Naive thymus-derived CD8-positive, alpha-beta T cell (primary cell): ENCODE measurements around the gene NEURL1. TPM values are rescaled to one million over a fixed set of nuclear protein-coding genes. Genes with fewer than 3 reads are reported as not detected.
"Not testable (repeated sequence)": the region's sequence is repeated elsewhere in the genome, so short reads cannot be mapped to it uniquely, and the experiment has no call there.

Experiments
- ATAC-seq, 2 donors: fragments of 150-1000 bp; cut with Tn5 transposase in 1 of 2; sonication (Bioruptor Pico), chemical (Tn5 transposase) in 1 of 2; 1 replicate in 1 of 2; 2 replicates in 1 of 2; pipeline ENCODE4 v1.10.0; 2021; ENCODE audit warnings: mild to moderate bottlenecking in 2 of 2, moderate library complexity in 2 of 2
- POLR2A ChIA-PET: fragments of 350-600 bp; sonication (Branson Sonifier 250); formaldehyde crosslinking; loops from one replicate; lab custom pipeline; 2021; ENCODE audit warnings: antibody characterized with exemption; lab: Charles Lee
- DNase-seq, 10 donors: peaks; one replicate each; pipeline versions ENCODE4 v3.0.0 to v3.0.0-alpha.2; 2020 to 2022
- H3K27ac Mint-ChIP-seq, 10 donors: one replicate each; pipeline ENCODE4 v1.8.0; 2020 to 2022; ENCODE audit warnings: mild to moderate bottlenecking in 10 of 10, mixed read lengths in 10 of 10, moderate library complexity in 4 of 10, inconsistent platforms in 1 of 10
- H3K27me3 Mint-ChIP-seq, 5 donors: one replicate each; pipeline ENCODE4 v1.8.0; 2021 to 2022; ENCODE audit warnings: mixed read lengths in 5 of 5
- H3K36me3 Mint-ChIP-seq, 3 donors: one replicate each; pipeline ENCODE4 v1.8.0; 2020 to 2022; ENCODE audit warnings: mixed read lengths in 3 of 3, mild to moderate bottlenecking in 2 of 3, inconsistent platforms in 1 of 3
- H3K4me1 Mint-ChIP-seq, 4 donors: one replicate each; pipeline ENCODE4 v1.8.0; 2021 to 2022; ENCODE audit warnings: mixed read lengths in 4 of 4
- H3K4me3 Mint-ChIP-seq, 10 donors: one replicate each; pipeline ENCODE4 v1.8.0; 2020 to 2022; ENCODE audit warnings: mild to moderate bottlenecking in 10 of 10, mixed read lengths in 10 of 10, moderate library complexity in 6 of 10, inconsistent platforms in 1 of 10
- H3K9me3 Mint-ChIP-seq, 9 donors: one replicate each; pipeline ENCODE4 v1.8.0; 2020 to 2022; ENCODE audit warnings: mixed read lengths in 9 of 9, mild to moderate bottlenecking in 3 of 9, inconsistent platforms in 1 of 9, moderate library complexity in 1 of 9
- polyA plus RNA-seq, 3 donors: library from polyadenylated mRNA; unstranded; fragments of 300-500 nt; fragmentation: Illumina TruSeq; gene quantifications; one replicate each; pipeline ENCODE4 v1.2.3, GENCODE V29; 2021
- total RNA-seq, 8 experiments: library from RNA in 2 of 8; stranded (reverse) in 2 of 8; gene quantifications; one replicate each; pipeline ENCODE4 v1.2.3 and lab custom pipeline; 2021 to 2026

The NEURL1 gene
- total and polyA plus RNA-seq, 5 experiments from 2014 or later = 0.17 to 1.3 (median 0.73) TPM

DNA sequence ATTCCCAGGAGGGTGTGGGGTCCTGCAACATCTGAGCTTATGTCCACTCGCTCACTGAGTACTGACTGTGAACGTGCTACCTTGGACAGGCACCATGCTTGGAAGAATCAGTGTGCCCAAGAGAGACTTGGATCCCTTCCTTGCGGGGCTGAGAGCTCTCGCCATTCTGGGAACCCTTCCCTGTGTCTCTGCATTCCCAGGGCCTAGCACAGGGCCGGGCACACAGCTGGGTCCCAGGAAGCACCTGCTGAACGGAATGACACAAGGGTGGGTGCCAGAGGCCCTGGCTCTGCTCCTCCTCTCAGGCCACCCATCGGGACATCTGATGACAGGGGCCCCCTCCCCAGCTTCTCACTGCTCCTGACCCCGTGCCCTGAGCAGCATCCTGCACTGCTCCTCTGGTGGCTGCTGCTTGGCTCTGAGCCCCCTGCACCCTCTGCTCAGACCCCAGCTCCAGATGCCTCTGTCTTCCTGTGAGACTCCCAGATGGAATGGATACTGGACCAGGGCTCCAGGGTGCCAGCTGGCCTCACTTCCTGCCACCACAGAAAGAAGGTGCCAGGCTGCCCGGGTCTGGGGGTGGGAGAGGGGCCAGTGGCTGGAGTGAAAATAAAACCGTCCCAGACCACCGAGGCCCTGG lies 129.6 kb downstream of the NEURL1 start:
- Mint-ChIP-seq H3K9me3 (no peaks in the 10 kb centered on the region), H3K4me3 (no peak overlapping the region), H3K27ac (no peak overlapping the region), H3K36me3 (peaks cover 0 to 3% (median 1%) of the 10 kb centered on the region in 3 donors), H3K4me1 (no peaks in the 10 kb centered on the region), H3K27me3 (no peaks in the 10 kb centered on the region)
- no peak for ATAC-seq
- POLR2A ChIA-PET = no interaction called here
- no peak for DNase-seq

GRCh38 chr10:103626178-103626577 lies 132.7 kb downstream of the NEURL1 start:
- no peak for ATAC-seq
- peaks cover 0 to 3% (median 1%) of the 10 kb centered on the region in 3 donors for H3K36me3 Mint-ChIP-seq
- POLR2A ChIA-PET = no interaction called here

DNA sequence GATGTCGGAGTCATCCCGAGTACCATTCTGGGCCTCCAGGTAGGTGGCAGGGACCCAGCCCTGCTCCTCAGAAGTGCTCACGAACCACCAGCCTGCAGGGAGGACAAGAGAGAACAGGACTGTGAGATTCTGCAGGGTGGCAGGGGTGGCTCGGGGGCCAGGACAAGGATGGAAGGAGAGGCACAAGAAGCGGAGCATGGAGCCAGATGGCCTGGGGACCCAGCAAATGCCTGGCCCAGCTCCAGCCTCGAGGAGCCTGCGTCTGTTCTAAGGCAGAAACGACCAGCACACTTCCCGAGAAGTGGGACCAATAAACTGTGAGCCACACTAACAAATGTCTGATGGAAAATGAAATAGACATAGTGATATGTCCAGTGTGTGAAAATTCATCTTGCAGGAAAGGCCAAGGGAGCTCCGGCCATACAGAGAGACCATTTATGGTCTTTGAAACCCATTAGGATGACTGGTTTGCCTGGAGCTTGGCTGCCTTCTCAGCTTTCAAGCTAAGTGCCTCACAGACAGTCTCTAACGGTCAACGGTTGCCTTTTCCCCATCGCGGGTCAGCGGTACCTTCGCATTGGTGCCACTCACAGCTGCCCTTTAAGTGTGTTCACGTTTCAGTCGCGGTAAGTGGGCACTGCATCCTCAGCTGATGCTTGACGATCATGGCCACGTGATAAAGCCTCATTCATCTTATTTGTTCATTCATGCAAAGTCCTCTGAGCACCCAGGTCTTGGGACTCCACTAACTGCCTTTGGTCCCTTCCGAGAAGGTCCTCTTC lies 133.8 kb downstream of the NEURL1 start:
- no peaks in the 10 kb centered on the region for H3K27me3 Mint-ChIP-seq
- no peaks in the 10 kb centered on the region for H3K4me1 Mint-ChIP-seq
- DNase-seq = no peak
- POLR2A ChIA-PET = no interaction called here
- H3K27ac Mint-ChIP-seq = peak overlapping the region in 2 of 10 donors; percentile 43 to 65
- peaks cover 0 to 3% (median 1%) of the 10 kb centered on the region in 3 donors for H3K36me3 Mint-ChIP-seq
- no peak for ATAC-seq
- H3K4me3 Mint-ChIP-seq = peak overlapping the region in 1 of 10 donors; percentile 54
- H3K9me3 Mint-ChIP-seq = no peaks in the 10 kb centered on the region

More at GRCh38 chr10:103626178-103626577, 132.7 kb downstream of the NEURL1 start:
- Mint-ChIP-seq H3K27ac (no peak overlapping the region), H3K9me3 (no peaks in the 10 kb centered on the region), H3K4me3 (no peak overlapping the region), H3K4me1 (no peaks in the 10 kb centered on the region), H3K27me3 (no peaks in the 10 kb centered on the region)
- DNase-seq = no peak

GRCh38 chr10:103627893-103628292 lies 134.4 kb downstream of the NEURL1 start:
- no peaks in the 10 kb centered on the region for H3K9me3 Mint-ChIP-seq
- H3K36me3 Mint-ChIP-seq = peaks cover 0 to 3% (median 1%) of the 10 kb centered on the region in 3 donors
- no peaks in the 10 kb centered on the region for H3K4me1 Mint-ChIP-seq
- ATAC-seq (no peak), DNase-seq (no peak)
- no peak overlapping the region for H3K4me3 Mint-ChIP-seq
- H3K27ac Mint-ChIP-seq = peak overlapping the region in 2 of 10 donors; percentile 43 to 77
- H3K27me3 Mint-ChIP-seq = no peaks in the 10 kb centered on the region
- POLR2A ChIA-PET = no interaction called here

DNA sequence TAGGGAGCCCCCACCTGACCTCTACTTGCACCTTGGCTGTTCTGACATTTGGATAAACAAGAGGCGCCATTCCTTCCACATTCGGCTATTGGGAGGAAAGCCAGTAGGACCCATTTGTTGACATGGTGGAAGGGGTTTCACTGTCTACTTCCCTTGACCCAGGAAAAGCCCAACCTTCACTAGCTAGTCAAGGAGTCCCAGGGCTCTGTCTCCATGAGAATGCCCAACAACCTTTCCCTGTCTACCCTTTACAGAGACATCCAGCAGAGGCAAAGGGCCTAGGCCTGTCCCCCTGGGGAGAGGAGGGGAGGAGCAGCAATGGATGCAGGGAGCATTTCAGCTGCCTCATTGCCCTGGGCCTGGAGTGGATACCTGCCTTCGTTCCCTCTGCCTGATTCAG lies 136.1 kb downstream of the NEURL1 start:
- no peaks in the 10 kb centered on the region for H3K4me1 Mint-ChIP-seq
- H3K36me3 Mint-ChIP-seq = peaks cover 0 to 1% (median 0%) of the 10 kb centered on the region in 3 donors
- H3K4me3 Mint-ChIP-seq = no peak overlapping the region
- no peaks in the 10 kb centered on the region for H3K27me3 Mint-ChIP-seq
- no peak for ATAC-seq
- H3K27ac Mint-ChIP-seq = no peak overlapping the region
- POLR2A ChIA-PET = no interaction called here
- no peak for DNase-seq
- no peaks in the 10 kb centered on the region for H3K9me3 Mint-ChIP-seq

DNA sequence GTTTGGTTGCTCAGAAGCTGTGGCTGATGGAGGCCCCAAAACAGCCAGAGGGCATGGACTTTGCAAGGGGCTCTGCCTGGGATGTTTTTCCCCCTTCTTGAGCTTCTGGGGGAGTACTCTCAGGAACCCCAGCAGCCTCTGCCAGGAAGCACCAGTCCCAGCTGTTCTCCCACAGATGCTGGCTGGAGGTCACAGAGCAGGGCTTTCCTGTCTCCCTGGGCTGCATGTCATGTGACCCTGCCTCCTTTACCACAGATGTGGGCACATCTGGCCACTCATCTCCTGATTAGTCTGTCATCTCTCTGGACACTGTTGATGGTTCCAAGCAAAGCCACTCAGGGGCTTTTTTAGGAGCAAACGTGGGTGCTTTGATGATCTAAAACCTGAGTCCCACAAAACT lies 136.7 kb downstream of the NEURL1 start:
- POLR2A ChIA-PET = interaction anchor here (0.5 kb wide), 1 partner anchor 365 kb away, joined by 3 read pairs; no protein-coding TSS in a partner anchor
- no peak overlapping the region for H3K27ac Mint-ChIP-seq
- DNase-seq (no peak), ATAC-seq (no peak)
- no peaks in the 10 kb centered on the region for H3K27me3 Mint-ChIP-seq
- H3K36me3 Mint-ChIP-seq = peaks cover 0 to 1% (median 0%) of the 10 kb centered on the region in 3 donors
- H3K4me1 Mint-ChIP-seq = no peaks in the 10 kb centered on the region
- no peaks in the 10 kb centered on the region for H3K9me3 Mint-ChIP-seq
- H3K4me3 Mint-ChIP-seq = no peak overlapping the region

- POLR2A ChIA-PET = no interaction called here
- no peaks in the 10 kb centered on the region for H3K27me3 Mint-ChIP-seq
- H3K27ac Mint-ChIP-seq = peak overlapping the region in 2 of 10 donors; percentile 40 to 52
- ATAC-seq (no peak), DNase-seq (no peak)
- H3K4me3 Mint-ChIP-seq = no peak overlapping the region
- no peaks in the 10 kb centered on the region for H3K4me1 Mint-ChIP-seq
- no peaks in the 10 kb centered on the region for H3K36me3 Mint-ChIP-seq
- no peaks in the 10 kb centered on the region for H3K9me3 Mint-ChIP-seq
Measured at GRCh38 chr10:103632247-103632642, 138.7 kb downstream of the NEURL1 start.

DNA sequence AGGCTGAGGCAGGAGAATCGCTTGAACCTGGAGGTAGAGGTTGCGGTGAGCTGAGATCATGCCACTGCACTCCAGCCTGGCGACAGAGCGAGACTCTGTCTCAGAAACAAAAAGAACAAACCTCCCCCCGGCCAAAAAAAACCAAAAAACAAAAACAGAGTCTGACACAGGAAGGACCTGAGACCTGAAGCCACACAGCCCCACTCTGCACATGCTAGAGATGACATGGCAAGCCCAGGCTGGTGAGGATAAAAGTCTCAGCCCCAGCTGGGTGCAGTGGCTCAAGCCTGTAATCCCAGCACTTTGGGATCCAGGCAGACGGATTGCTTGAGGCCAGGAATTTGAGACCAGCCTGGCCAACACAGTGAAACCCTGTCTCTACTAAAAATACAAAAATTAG lies 139.4 kb downstream of the NEURL1 start:
- H3K36me3 Mint-ChIP-seq, H3K4me3 Mint-ChIP-seq, DNase-seq, POLR2A ChIA-PET, H3K9me3 Mint-ChIP-seq, ATAC-seq, H3K4me1 Mint-ChIP-seq, H3K27me3 Mint-ChIP-seq: not testable (repeated sequence)
- peak overlapping the region in 2 of 10 donors; percentile 2 to 44 for H3K27ac Mint-ChIP-seq

DNA sequence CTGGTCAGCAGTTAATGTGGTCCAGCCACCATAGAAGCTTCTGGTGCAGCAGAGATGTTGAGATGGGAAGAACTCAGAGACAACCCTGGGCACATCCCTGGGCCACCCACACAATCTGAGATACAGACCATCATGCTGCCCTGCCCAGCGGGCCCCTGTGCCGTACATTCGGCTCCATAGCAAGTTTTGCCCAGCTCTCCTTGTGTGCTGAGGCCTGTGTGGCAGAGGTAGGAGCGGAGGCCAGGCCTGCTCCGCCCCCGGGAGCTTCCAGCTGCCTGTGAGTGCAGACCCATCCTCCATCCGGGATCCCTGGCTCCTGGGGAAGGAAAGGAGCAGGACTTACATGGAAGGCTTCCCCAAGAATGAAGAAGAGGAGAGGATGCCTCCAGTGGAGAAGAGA lies 140.3 kb downstream of the NEURL1 start:
- Mint-ChIP-seq H3K27me3 (no peaks in the 10 kb centered on the region), H3K4me1 (no peaks in the 10 kb centered on the region), H3K27ac (no peak overlapping the region), H3K36me3 (no peaks in the 10 kb centered on the region), H3K9me3 (no peaks in the 10 kb centered on the region), H3K4me3 (no peak overlapping the region)
- no peak for ATAC-seq
- no peak for DNase-seq
- POLR2A ChIA-PET = interaction anchor here (0.6 kb wide), 1 partner anchor 20 kb away, joined by 3 read pairs; no protein-coding TSS in a partner anchor

DNA sequence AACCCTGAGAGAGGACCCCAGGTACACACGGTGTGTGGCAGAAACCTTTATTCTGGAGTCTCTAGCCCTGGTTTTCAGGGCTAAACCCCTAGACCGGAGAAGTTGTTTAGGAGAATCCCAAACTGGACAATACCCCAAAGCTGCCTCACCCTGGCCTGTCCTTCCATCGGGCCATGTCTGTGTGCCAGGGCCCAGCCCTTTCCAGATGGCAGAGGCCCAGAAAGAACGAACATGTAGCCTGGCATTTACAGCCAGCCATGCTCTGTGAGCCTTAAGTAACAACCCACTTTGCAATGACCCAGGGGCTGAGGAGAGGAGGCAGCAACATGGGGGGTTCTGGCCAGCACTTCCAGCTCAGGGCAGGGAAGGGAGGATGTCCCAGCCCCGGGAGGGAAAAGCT lies 142.1 kb downstream of the NEURL1 start:
- H3K27me3 Mint-ChIP-seq = no peaks in the 10 kb centered on the region
- H3K27ac Mint-ChIP-seq = no peak overlapping the region
- ATAC-seq = no peak
- H3K36me3 Mint-ChIP-seq = peaks cover 0 to 3% (median 0%) of the 10 kb centered on the region in 3 donors
- H3K4me3 Mint-ChIP-seq = no peak overlapping the region
- no peak for DNase-seq
- no peaks in the 10 kb centered on the region for H3K9me3 Mint-ChIP-seq
- H3K4me1 Mint-ChIP-seq = no peaks in the 10 kb centered on the region
- POLR2A ChIA-PET = no interaction called here

- no peak for DNase-seq
- Mint-ChIP-seq H3K4me1 (no peaks in the 10 kb centered on the region), H3K27me3 (no peaks in the 10 kb centered on the region), H3K27ac (peak overlapping the region in 2 of 10 donors; percentile 21 to 40), H3K9me3 (no peaks in the 10 kb centered on the region), H3K4me3 (no peak overlapping the region), H3K36me3 (peaks cover 0 to 3% (median 0%) of the 10 kb centered on the region in 3 donors)
- POLR2A ChIA-PET = interaction anchor here (0.6 kb wide), 1 partner anchor 28 kb away, joined by 5 read pairs; no protein-coding TSS in a partner anchor
- no peak for ATAC-seq
Measured at GRCh38 chr10:103636492-103636891, 143.0 kb downstream of the NEURL1 start.

GRCh38 chr10:103637011-103637410 lies 143.5 kb downstream of the NEURL1 start:
- H3K9me3 Mint-ChIP-seq = no peaks in the 10 kb centered on the region
- ATAC-seq = no peak
- no peak overlapping the region for H3K4me3 Mint-ChIP-seq
- POLR2A ChIA-PET = no interaction called here
- no peaks in the 10 kb centered on the region for H3K27me3 Mint-ChIP-seq
- DNase-seq = no peak
- peak overlapping the region in 1 of 10 donors; percentile 40 for H3K27ac Mint-ChIP-seq
- H3K36me3 Mint-ChIP-seq = peaks cover 0 to 3% (median 0%) of the 10 kb centered on the region in 3 donors
- H3K4me1 Mint-ChIP-seq = no peaks in the 10 kb centered on the region

GRCh38 chr10:103637927-103638557 lies 144.5 kb downstream of the NEURL1 start:
- no peaks in the 10 kb centered on the region for H3K27me3 Mint-ChIP-seq
- no peak overlapping the region for H3K27ac Mint-ChIP-seq

More at GRCh38 chr10:103637927-103638557, 144.5 kb downstream of the NEURL1 start:
- no peak overlapping the region for H3K4me3 Mint-ChIP-seq
- no peaks in the 10 kb centered on the region for H3K9me3 Mint-ChIP-seq
- DNase-seq (no peak), ATAC-seq (no peak)
- POLR2A ChIA-PET = no interaction called here
- H3K4me1 Mint-ChIP-seq = no peaks in the 10 kb centered on the region
- H3K36me3 Mint-ChIP-seq = peaks cover 0 to 3% (median 0%) of the 10 kb centered on the region in 3 donors
